ENCODE data around the gene LRRC2. TPM values are rescaled to one million over a fixed set of nuclear protein-coding genes. Genes with fewer than 3 reads are reported as not detected.

The LRRC2 gene
- total RNA-seq, 4 donors from 2014 or later = 0.35 to 23.9 (median 1.3) TPM

DNA sequence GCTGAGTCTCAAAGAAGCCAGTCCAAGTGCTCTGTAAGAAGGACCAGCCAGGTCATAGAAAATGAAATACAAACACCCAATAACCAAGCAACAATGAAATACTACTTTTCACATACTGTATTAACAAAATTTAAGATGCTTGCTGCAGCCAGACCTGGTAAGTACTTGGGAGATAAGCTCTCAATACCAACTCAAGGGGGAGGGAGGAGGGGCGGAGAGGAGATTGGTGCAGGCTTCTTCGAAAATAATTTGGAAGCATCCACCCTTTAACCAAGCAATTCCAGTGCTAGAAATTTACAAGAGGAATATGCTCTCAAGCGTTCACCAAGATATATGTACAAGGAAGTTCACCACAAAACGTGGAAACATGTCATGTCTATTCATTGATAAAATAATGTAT is 7.6 kb upstream of the LRRC2 start:
- Histone ChIP-seq H3K4me3 (no peak overlapping the region), H3K27me3 (no peaks in the 10 kb centered on the region), H3K27ac (no peak overlapping the region), H3K36me3 (no peaks in the 10 kb centered on the region), H3K4me1 (no peaks in the 10 kb centered on the region), H3K9me3 (no peaks in the 10 kb centered on the region)
- TF ChIP-seq, protein P1, sequence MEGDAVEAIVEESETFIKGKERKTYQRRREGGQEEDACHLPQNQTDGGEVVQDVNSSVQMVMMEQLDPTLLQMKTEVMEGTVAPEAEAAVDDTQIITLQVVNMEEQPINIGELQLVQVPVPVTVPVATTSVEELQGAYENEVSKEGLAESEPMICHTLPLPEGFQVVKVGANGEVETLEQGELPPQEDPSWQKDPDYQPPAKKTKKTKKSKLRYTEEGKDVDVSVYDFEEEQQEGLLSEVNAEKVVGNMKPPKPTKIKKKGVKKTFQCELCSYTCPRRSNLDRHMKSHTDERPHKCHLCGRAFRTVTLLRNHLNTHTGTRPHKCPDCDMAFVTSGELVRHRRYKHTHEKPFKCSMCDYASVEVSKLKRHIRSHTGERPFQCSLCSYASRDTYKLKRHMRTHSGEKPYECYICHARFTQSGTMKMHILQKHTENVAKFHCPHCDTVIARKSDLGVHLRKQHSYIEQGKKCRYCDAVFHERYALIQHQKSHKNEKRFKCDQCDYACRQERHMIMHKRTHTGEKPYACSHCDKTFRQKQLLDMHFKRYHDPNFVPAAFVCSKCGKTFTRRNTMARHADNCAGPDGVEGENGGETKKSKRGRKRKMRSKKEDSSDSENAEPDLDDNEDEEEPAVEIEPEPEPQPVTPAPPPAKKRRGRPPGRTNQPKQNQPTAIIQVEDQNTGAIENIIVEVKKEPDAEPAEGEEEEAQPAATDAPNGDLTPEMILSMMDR (IDR thresholded peaks at IDR 0.05) = no peak
- no peak for TF ChIP-seq POLR2A (IDR thresholded peaks at IDR 0.05)
- DNase-seq = no peak

DNA sequence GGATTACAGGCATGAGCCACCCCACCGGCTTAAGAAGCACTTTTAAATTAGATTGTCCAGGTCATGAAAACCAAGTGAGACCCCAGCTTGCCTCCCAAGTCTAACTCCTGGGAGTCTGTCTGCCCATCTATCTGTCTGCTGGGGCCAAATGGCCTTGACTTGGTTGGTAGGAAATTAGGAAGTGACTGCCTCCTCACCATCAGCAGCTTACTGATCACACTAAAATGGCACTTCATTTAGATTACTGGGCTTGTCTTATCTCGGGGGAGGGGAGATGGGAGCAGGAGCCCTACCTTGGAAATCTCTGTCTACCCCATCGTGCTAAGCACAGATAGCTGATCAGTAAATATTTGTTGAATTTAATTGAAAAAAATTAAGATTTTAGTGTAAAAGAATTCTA is 5.6 kb upstream of the LRRC2 start:
- no peaks in the 10 kb centered on the region for H3K36me3 ChIP-seq
- no peaks in the 10 kb centered on the region for H3K9me3 ChIP-seq
- no peaks in the 10 kb centered on the region for H3K4me1 ChIP-seq
- TF ChIP-seq POLR2A (IDR thresholded peaks at IDR 0.05) = no peak
- TF ChIP-seq, protein P1 (IDR thresholded peaks at IDR 0.05) = no peak
- H3K27ac ChIP-seq = no peak overlapping the region
- no peaks in the 10 kb centered on the region for H3K27me3 ChIP-seq
- no peak overlapping the region for H3K4me3 ChIP-seq
- no peak for DNase-seq

DNA sequence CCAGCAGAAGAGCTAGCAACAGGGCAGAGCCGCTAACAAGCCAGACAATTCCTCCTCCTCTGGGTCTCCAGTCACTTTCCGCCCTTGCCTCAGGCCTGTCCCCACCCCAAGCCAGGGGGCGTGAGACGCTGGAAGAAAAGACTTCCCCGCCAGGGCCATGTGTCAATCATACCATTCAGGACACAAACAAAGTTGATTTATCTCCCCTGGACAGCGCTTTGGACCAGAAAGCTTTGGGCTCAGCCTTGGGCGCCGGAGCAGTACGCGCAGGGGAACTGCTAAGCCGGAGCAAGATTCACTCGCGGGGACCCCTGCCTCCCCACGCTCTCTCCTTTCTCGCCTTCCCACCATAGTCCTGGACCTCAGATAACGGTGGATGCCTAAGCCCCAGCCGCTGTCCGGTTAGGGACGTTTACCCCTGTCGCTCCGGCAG is 479 bp downstream of the LRRC2 start:
- Histone ChIP-seq H3K4me3 (peak overlapping the region; percentile 47 to 75 (median 58)), H3K36me3 (no peaks in the 10 kb centered on the region), H3K27me3 (no peaks in the 10 kb centered on the region), H3K9me3 (no peaks in the 10 kb centered on the region), H3K4me1 (peaks cover 0 to 6% (median 0%) of the 10 kb centered on the region in 4 donors), H3K27ac (peak overlapping the region in 3 of 4 donors; percentile 1 to 44 (median 4))
- TF ChIP-seq, protein P1 (IDR thresholded peaks at IDR 0.05) = no peak
- no peak for TF ChIP-seq POLR2A (IDR thresholded peaks at IDR 0.05)
- no peak for DNase-seq

DNA sequence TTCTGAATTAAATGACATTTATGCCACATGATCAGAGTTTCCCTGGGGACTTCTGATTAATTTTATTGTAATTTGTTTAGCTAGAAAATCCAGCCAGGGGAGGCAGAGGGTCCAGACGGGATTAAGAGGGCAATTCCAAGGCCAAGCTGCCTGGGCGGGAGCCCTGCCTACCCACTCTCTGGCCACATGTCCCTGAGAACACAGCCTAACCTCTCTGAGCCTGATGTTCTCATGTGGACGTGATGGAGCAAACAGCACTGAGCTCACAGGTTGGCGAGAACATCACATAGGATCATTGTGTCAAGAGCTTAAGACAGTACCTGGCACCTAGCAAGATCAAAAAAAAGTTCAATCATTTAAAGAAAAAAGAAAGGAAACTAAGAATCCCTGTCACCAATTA is 1.0 kb downstream of the LRRC2 start:
- Histone ChIP-seq H3K9me3 (no peaks in the 10 kb centered on the region), H3K36me3 (no peaks in the 10 kb centered on the region), H3K27ac (no peak overlapping the region), H3K4me1 (peaks cover 0 to 6% (median 0%) of the 10 kb centered on the region in 4 donors), H3K27me3 (no peaks in the 10 kb centered on the region), H3K4me3 (peak overlapping the region in 1 of 4 donors; percentile 66)
- TF ChIP-seq, protein P1 (IDR thresholded peaks at IDR 0.05) = no peak
- TF ChIP-seq POLR2A (IDR thresholded peaks at IDR 0.05) = no peak
- no peak for DNase-seq

DNA sequence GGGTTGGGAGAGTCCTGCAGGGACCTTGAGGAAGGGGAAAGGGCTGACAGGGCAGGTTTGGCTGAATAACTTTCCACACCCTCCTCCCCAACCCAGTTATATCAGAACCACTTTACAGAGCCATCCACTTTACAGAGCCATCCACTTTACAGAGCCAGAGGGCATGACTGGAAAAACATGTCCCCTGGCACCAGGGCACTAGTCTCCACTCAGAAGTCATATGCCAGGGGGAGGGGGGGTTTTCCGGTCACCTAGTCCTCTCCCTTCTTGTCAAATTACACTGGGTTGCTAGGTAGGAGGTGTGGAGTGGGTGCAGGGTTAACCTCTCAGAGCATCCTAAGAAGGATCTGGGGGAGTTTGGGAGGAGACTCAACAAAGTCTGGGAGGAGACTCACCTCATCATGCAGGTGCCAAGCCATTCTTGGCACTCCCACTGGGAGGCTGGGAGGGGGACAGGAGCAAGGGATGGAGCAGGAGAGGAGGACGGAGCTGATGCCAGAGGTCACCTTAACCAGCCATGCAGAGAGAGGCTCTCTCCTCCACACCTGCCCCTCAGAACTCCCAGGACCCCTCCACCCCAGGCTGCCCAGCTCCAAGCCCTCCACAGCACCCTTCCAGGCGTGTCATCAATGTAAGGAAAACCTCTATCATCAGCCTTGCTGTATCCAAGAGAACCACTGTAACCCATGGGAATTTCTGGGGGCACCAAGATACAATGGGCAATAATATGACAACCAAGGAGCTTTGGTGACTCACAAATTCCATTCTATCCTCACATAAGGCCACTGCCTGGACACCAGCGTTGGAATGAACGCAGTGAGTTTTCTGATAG is 1.7 kb downstream of the LRRC2 start:
- H3K36me3 ChIP-seq = no peaks in the 10 kb centered on the region
- no peak for DNase-seq
- H3K9me3 ChIP-seq = no peaks in the 10 kb centered on the region
- no peak for TF ChIP-seq POLR2A (IDR thresholded peaks at IDR 0.05)
- TF ChIP-seq, protein P1 (IDR thresholded peaks at IDR 0.05) = no peak
- peaks cover 0 to 6% (median 0%) of the 10 kb centered on the region in 4 donors for H3K4me1 ChIP-seq
- H3K4me3 ChIP-seq = no peak overlapping the region
- no peak overlapping the region for H3K27ac ChIP-seq
- no peaks in the 10 kb centered on the region for H3K27me3 ChIP-seq
